C4-2B (cell line): ENCODE data around the gene ANP32A.

Experiments used
- ZFX ChIP-seq: fragments of 450-650 bp; IDR thresholded peaks from 2 replicates; pipeline ENCODE4 v1.6.1; 2017
- TF ChIP-seq, protein P1 (sequence below): fragments of 450-650 bp; conservative IDR thresholded peaks from 2 replicates; pipeline ENCODE4 v1.5.1; 2017; ENCODE audit warnings: mild to moderate bottlenecking

- TF ChIP-seq, protein P1, sequence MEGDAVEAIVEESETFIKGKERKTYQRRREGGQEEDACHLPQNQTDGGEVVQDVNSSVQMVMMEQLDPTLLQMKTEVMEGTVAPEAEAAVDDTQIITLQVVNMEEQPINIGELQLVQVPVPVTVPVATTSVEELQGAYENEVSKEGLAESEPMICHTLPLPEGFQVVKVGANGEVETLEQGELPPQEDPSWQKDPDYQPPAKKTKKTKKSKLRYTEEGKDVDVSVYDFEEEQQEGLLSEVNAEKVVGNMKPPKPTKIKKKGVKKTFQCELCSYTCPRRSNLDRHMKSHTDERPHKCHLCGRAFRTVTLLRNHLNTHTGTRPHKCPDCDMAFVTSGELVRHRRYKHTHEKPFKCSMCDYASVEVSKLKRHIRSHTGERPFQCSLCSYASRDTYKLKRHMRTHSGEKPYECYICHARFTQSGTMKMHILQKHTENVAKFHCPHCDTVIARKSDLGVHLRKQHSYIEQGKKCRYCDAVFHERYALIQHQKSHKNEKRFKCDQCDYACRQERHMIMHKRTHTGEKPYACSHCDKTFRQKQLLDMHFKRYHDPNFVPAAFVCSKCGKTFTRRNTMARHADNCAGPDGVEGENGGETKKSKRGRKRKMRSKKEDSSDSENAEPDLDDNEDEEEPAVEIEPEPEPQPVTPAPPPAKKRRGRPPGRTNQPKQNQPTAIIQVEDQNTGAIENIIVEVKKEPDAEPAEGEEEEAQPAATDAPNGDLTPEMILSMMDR = no peak
- no peak for TF ChIP-seq ZFX
Observed at GRCh38 chr15:68763063-68763462, 57.6 kb downstream of the ANP32A start.
